Ureter (tissue), 1 donor: ENCODE results near the gene GALNT12. TPM values are rescaled to one million over a fixed set of nuclear protein-coding genes. Genes with fewer than 3 reads are reported as not detected.
A peak's percentile ranks its signal among the peaks of the same experiment; 100 is the strongest.

ENCODE experiments used
- DNase-seq: peaks from one replicate; pipeline ENCODE4 v3.0.0-alpha.2; 2020; ENCODE audit warnings: low spot score
- total RNA-seq: library from RNA; stranded (reverse); gene quantifications from one replicate; pipeline ENCODE4 v1.2.4, GENCODE V29; 2023
- donor health status: DM: yes; HTN: yes; CAD: no.

Gene GALNT12
- 38.5 TPM for total RNA-seq

- no peak for DNase-seq
These were observed at the start of gene GALNT12 for GRCh38 chr9:98807070-98807813. GALNT12 (plus strand) TSS chr9:98807670; CDS start chr9:98807699, 29 bp downstream.

GRCh38 chr9:98760231-98760630 lies 47.2 kb upstream of the GALNT12 start:
- DNase-seq = no peak

GRCh38 chr9:98763986-98764745 lies 43.3 kb upstream of the GALNT12 start:
- no peak for DNase-seq

- DNase-seq = no peak
These were observed 42.2 kb upstream of the GALNT12 start for GRCh38 chr9:98765256-98765655.

- DNase-seq = no peak
These were observed 40.9 kb upstream of the GALNT12 start for GRCh38 chr9:98766586-98766985.

GRCh38 chr9:98767196-98767595 lies 40.3 kb upstream of the GALNT12 start:
- no peak for DNase-seq

GRCh38 chr9:98767915-98768314 lies 39.6 kb upstream of the GALNT12 start:
- DNase-seq = no peak

GRCh38 chr9:98768344-98768743 lies 39.1 kb upstream of the GALNT12 start:
- DNase-seq = no peak

GRCh38 chr9:98770717-98771116 lies 36.8 kb upstream of the GALNT12 start:
- DNase-seq = no peak

GRCh38 chr9:98771209-98771874 lies 36.1 kb upstream of the GALNT12 start:
- no peak for DNase-seq

GRCh38 chr9:98772364-98773155 lies 34.9 kb upstream of the GALNT12 start:
- no peak for DNase-seq

- no peak for DNase-seq
These were observed 33.7 kb upstream of the GALNT12 start for GRCh38 chr9:98773721-98774120.

- DNase-seq = no peak
These were observed 32.7 kb upstream of the GALNT12 start for GRCh38 chr9:98774746-98775145.

GRCh38 chr9:98775831-98776441 lies 31.5 kb upstream of the GALNT12 start:
- no peak for DNase-seq

GRCh38 chr9:98777618-98778017 lies 29.9 kb upstream of the GALNT12 start:
- DNase-seq = no peak

GRCh38 chr9:98778251-98778650 lies 29.2 kb upstream of the GALNT12 start:
- DNase-seq = no peak

- no peak for DNase-seq
These were observed 28.5 kb upstream of the GALNT12 start for GRCh38 chr9:98778711-98779530.

- no peak for DNase-seq
These were observed 27.3 kb upstream of the GALNT12 start for GRCh38 chr9:98780059-98780749.

GRCh38 chr9:98781588-98782383 lies 25.7 kb upstream of the GALNT12 start:
- peak; percentile 81 for DNase-seq
